Activated CD8-positive, alpha-beta memory T cell treated with anti-CD3 and anti-CD28 coated beads, Interleukin-2, amount 50 U/mL, for 48 hours (primary cell): ENCODE results near the gene SH3BP4.
A peak's percentile ranks its signal among the peaks of the same experiment; 100 is the strongest.

Source experiments
- DNase-seq: peaks from one replicate; pipeline ENCODE4 v3.0.0-alpha.2; 2020

SH3BP4 gene

DNA sequence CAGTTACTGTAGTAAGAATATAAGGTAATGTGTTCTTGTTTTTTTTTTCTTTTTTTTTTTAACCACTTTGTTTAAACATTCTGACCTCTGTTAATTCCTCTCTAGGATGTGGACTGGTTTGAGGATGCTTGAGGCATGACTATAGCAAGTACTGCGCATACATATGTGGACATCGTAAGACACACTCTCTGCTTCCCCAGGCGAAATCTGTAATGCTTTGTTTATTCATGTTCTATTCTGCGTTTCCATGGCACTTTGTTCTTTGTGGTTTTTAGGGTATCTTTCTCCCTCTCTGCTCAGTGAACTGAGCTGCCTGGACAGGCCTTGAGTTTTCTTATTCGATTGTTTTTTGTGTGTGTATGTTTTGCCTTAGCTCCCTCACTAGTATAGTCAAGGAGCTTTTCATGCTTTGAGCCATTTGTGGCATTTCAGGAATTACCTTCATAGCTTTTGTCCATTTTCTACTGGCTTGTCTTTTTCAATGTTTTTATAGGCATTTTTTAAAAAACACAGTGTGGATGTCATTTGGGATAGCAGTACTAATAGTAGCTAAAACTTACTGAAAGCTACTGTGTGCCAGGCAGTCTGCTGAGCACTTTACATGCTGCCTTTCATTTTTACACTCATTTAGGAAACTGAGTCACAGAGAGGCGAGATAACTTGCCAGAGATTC, 1.9 kb upstream of the SH3BP4 start:
- no peak for DNase-seq

GRCh38 chr2:234950435-234950729, 1.4 kb upstream of the SH3BP4 start:
- DNase-seq, result no peak

GRCh38 chr2:234950730-234951663, 820 bp upstream of the SH3BP4 start:
- peak; percentile 53 for DNase-seq

GRCh38 chr2:234952270-234953115, 676 bp downstream of the SH3BP4 start:
- DNase-seq, result peak; percentile 56

GRCh38 chr2:234953116-234954031, 1.6 kb downstream of the SH3BP4 start:
- DNase-seq, result no peak

DNA sequence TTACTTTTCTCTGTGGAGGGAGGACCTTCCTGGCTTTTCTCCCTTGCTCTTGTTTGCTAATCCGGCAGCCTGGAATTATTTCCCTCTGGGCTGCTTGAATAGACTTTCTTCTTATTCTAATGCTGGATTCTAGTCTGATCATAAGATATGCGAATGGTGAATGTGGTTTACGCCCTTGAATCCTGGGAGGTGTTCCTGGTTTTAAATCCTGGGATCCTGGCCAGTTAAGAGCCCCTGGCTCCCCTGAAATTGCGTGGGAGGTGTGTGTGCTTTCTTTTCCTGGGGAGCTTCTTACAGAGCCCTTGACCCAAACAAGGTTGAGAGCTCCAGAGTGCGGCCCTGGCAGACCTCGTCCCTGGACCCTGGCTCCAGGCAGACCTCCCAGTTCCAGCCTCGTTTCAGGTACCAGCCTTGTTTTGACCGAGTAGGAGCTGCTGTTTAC, 2.8 kb downstream of the SH3BP4 start:
- no peak for DNase-seq

DNA sequence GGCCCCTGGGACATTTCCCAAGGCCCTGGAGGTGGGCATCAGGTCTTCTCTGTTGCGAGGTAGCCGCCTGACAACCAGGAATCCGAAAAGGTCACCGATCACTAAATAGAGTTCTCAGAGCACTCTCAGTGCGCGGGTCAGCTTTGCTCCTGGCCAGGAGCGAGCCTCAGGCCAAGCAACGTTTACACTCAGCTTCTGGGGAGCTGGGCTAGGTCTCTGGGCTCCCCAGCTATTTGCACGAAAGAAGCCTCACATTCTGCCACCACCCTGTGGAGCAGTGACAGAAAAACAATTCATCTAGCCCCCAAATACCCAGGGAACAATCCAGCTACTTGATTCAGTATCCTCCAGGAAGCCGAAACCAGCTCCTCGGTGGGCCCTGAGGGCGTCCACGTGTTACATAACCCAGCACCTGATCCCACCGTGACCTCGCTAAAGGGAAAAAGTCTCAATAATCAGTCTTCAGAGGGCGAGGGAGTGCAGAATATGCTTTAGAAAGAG, 3.3 kb downstream of the SH3BP4 start:
- DNase-seq, result no peak

DNA sequence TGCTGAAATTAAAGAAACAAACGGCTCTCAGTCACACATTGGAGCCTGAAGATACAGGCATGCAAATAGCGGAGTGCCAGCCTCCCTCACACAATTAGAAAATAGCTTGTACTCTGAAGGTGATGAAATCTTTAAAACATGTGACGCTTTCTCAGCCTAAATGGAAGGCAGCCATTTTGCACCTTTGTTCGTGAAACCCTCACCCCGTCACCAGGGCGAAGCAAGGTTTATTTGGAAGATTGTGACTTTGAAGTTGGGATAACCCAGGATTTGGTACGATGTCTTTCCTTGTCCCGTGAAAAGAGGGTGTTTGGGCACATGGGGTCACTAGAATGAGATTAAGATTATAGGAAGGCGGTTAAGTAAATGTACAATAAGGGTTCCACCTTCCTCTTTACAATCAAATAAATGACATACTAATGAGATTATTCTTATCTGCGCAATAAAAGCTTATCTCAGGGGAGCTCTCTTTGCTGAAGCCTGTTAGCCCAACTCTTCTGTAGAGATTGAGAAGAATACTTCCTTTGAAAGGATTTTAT, 4.2 kb downstream of the SH3BP4 start:
- DNase-seq, result no peak

- no peak for DNase-seq
Measured at GRCh38 chr2:234957834-234958135, 6.0 kb downstream of the SH3BP4 start.

DNA sequence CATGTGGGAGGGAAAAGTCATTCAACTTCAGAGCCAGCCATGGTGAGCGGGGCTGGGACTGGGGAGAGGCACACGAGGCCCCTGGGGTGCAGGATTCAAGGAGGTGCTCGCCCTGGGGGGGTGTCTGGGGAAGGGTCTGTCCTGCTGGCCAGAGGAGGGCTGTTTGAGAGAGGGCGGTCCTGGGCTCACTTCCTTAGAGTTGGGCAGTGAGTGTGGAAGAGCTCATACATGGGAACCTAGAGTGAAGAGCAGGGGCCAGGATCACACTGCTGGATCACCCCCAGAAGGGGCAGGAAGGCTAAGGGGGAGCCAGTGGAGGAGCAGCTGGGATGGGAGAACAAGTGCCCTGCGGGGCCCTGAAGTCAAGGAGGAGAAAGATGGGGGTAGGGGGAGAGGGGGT, 6.5 kb downstream of the SH3BP4 start:
- DNase-seq, result no peak

DNA sequence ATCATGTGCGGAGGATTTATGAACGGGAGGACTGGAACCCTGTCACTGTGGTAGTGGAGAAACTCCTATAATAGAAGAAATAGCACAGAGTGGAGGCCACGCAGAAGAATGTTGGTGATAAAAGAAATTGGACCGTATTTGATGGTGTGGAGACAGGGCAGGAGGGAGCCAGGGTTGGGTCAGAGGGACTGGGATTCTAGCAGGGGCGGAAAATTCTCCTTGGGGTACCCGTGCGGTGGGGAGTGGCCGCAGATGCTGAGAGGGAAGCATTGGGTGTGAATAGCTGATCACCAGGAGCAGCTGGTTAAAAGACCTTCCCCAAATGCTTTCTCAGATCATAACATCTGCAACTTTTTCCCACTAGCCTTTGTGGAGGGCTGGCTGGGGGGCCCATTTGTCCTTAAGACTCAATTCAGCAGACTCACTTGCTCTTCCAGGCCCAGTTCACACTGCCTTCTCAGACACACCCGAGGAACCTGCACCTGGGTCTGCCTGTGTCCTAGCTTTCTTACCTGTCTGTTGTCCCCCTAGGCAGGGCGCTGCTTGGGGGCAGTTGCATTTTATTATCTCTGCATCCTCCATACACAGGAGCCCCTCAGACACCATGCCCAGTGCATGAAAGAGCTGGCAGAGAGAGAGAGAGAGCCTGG, 7.1 kb downstream of the SH3BP4 start:
- no peak for DNase-seq

GRCh38 chr2:234960175-234961088, 8.6 kb downstream of the SH3BP4 start:
- no peak for DNase-seq

GRCh38 chr2:234961784-234962183, 10.0 kb downstream of the SH3BP4 start:
- DNase-seq, result no peak

GRCh38 chr2:234963773-234964615, 12.2 kb downstream of the SH3BP4 start:
- DNase-seq, result no peak

DNA sequence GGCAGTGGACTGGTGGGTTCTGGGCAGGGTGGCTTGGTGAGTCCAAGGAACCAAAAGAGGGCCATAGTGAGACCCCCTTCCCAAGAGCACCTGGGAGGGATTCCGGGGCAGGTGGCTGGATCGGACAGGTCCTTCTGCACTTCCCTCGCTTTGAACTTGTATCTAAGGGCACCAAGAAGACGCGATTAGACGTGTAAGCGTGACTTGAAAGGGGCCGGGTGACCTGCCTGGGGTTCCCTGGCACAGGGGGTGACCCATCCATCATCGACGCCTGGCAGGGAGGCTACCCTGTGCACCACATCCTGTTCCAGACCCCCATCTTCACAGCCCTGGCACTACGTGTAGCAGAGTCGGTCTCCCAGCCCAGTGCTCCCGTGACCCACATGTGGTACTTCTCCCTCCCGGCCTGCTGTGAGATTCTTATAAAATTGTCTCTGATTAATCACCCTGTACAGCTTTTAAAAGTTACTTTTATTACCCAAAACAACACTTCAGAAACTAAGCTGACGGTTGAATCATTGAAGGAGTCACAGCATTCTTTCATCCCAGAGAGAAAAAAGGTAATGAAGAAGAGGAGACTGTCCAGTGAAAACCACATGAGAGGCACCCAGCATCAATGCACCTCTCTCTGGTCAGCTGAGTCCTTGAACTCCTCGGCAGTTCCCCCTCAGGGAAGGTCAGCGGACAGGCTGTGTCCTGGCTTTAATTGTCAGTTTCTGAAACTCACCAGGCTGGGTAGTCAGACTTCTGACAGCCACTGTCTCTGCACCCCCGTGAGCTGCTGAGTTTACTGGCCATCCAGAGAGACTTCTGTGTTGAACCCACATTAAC, 13.0 kb downstream of the SH3BP4 start:
- DNase-seq, result no peak

- DNase-seq, result no peak
Measured at GRCh38 chr2:234966340-234966739, 14.5 kb downstream of the SH3BP4 start.

- DNase-seq, result no peak
Measured at GRCh38 chr2:234967201-234967869, 15.5 kb downstream of the SH3BP4 start.

DNA sequence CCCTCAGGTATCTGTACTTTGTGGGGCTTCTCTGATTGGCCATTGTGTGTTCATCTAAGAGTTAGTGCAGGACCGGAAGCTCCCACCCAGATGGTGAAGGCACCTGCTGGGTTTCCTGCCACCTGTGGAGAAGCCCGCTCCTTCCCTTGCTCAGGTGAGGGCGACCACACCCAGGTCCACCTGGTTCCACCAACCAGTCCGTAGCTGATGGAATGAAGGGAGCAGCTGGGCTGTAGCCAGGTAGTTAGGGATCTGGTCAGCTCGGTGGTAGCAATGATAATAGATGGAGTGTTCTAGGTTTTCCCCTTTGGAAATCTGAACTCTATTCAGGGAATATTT, 16.0 kb downstream of the SH3BP4 start:
- DNase-seq, result no peak
